H1 (cell line): ENCODE data around the gene ARL10. TPM values are rescaled to one million over a fixed set of nuclear protein-coding genes. Genes with fewer than 3 reads are reported as not detected.

Source experiments
- CTCF ChIA-PET: fragments of 300-600 bp; sonication (Branson Sonifier 250); formaldehyde crosslinking; loops from one replicate; lab custom pipeline; 2021; ENCODE audit not compliant: partially characterized antibody; lab: Charles Lee
- POLR2A ChIA-PET: fragments of 300-600 bp; sonication (Branson Sonifier 250); formaldehyde crosslinking; loops from one replicate; lab custom pipeline; 2021; ENCODE audit warnings: inconsistent platforms; ENCODE audit not compliant: partially characterized antibody; lab: Charles Lee
- DNase-seq, 2 experiments: peaks; one replicate each; pipeline versions ENCODE4 v3.0.0 to v3.0.0-alpha.2; 2010 to 2022; ENCODE audit warnings: low spot score in 2 of 2, low read depth in 1 of 2, mixed read lengths in 1 of 2
- FAIRE-seq: peaks from 2 replicates; lab custom pipeline; 2011; peaks lifted over from hg19 to GRCh38; lab: Jason Lieb, UNC
- H2AFZ ChIP-seq: 2 replicates; pipeline ENCODE4 v1.8.1; 2012; ENCODE audit warnings: low read length, inconsistent platforms
- H2AK5ac ChIP-seq: 2 replicates; pipeline ENCODE4 v1.6.1; 2013; ENCODE audit warnings: low read depth, low read length
- H2BK120ac ChIP-seq: replicated peaks from 2 replicates; pipeline ENCODE3; 2013; ENCODE audit warnings: low read depth, low read length, inconsistent platforms
- H2BK12ac ChIP-seq: 2 replicates; pipeline ENCODE4 v1.6.1; 2013; ENCODE audit warnings: low read depth, low read length
- H2BK15ac ChIP-seq: 2 replicates; pipeline ENCODE4 v1.6.1; 2013; ENCODE audit warnings: low read length
- H2BK20ac ChIP-seq: 2 replicates; pipeline ENCODE4 v1.6.1; 2013; ENCODE audit warnings: low read length
- H2BK5ac ChIP-seq: 2 replicates; pipeline ENCODE4 v1.6.1; 2013; ENCODE audit warnings: low read depth, low read length
- H3K14ac ChIP-seq: 2 replicates; pipeline ENCODE4 v1.6.1; 2013; ENCODE audit warnings: inconsistent platforms; ENCODE audit not compliant: insufficient read length
- H3K18ac ChIP-seq: 2 replicates; pipeline ENCODE4 v1.6.1; 2013; ENCODE audit warnings: low read length; ENCODE audit errors: extremely low read depth
- H3K23ac ChIP-seq: 2 replicates; pipeline ENCODE4 v1.6.1; 2013; ENCODE audit warnings: inconsistent platforms; ENCODE audit not compliant: insufficient read length
- H3K23me2 ChIP-seq: 2 replicates; pipeline ENCODE4 v1.6.1; 2013; ENCODE audit warnings: low read depth, low read length
- H3K27ac ChIP-seq: 2 replicates; pipeline ENCODE4 v1.6.1; 2011; ENCODE audit warnings: low read depth, low read length, inconsistent platforms
- H3K27me3 ChIP-seq, 4 experiments: replicated peaks in 1 of 4; 1 replicate in 1 of 4; 2 replicates in 3 of 4; pipeline versions ENCODE4 v1.6.1 to v1.8.1; 2011 to 2013; ENCODE audit warnings: low read length in 3 of 4, mild to moderate bottlenecking in 3 of 4, inconsistent platforms in 2 of 4, mixed read lengths in 2 of 4, moderate library complexity in 1 of 4; ENCODE audit not compliant: control insufficient read depth in 3 of 4, insufficient read depth in 3 of 4; ENCODE audit errors: extremely low read depth in 1 of 4
- H3K36me3 ChIP-seq, 4 experiments: 2 replicates each; pipeline versions ENCODE4 v1.6.1 to v1.8.1; 2011 to 2013; ENCODE audit warnings: mild to moderate bottlenecking in 4 of 4, low read length in 3 of 4, moderate library complexity in 2 of 4, control low read depth in 1 of 4, inconsistent platforms in 1 of 4; ENCODE audit not compliant: insufficient read depth in 4 of 4, control insufficient read depth in 2 of 4
- H3K4ac ChIP-seq: replicated peaks from 2 replicates; pipeline ENCODE3; 2013; ENCODE audit warnings: low read length, low read depth, mixed read lengths, inconsistent platforms; ENCODE audit not compliant: insufficient read length
- H3K4me1 ChIP-seq, 4 experiments: replicated peaks in 1 of 4; 1 replicate in 1 of 4; 2 replicates in 3 of 4; pipeline versions ENCODE4 v1.6.1 to v1.8.1; 2011 to 2013; ENCODE audit warnings: low read length in 3 of 4, inconsistent platforms in 2 of 4, mixed read lengths in 1 of 4; ENCODE audit not compliant: insufficient read depth in 4 of 4, control insufficient read depth in 3 of 4
- H3K4me2 ChIP-seq, 2 experiments: 2 replicates each; pipeline versions ENCODE4 v1.6.1 to v1.8.1; 2011 to 2013; ENCODE audit warnings: low read depth in 2 of 2, low read length in 2 of 2, control low read depth in 1 of 2, inconsistent platforms in 1 of 2, mild to moderate bottlenecking in 1 of 2; ENCODE audit not compliant: insufficient read depth in 1 of 2
- H3K4me3 ChIP-seq, 4 experiments: fragments of 200-600, 300-600 bp in 1 of 4; sonication (generic), shearing (Covaris generic), sonication (Bioruptor Twin) in 1 of 4; 2 replicates each; pipeline versions ENCODE4 v1.5.1 to v1.8.1; 2011 to 2016; ENCODE audit warnings: low read length in 4 of 4, low read depth in 3 of 4, control low read depth in 2 of 4, inconsistent platforms in 2 of 4, mild to moderate bottlenecking in 2 of 4, mixed read lengths in 1 of 4, moderate library complexity in 1 of 4; ENCODE audit not compliant: insufficient read depth in 2 of 4; ENCODE audit errors: extremely low read depth in 1 of 4
- H3K56ac ChIP-seq: replicated peaks from 2 replicates; pipeline ENCODE3; 2013; ENCODE audit warnings: low read depth, mild to moderate bottlenecking, mixed read lengths, low read length, inconsistent platforms; ENCODE audit not compliant: insufficient read length
- H3K79me1 ChIP-seq: 2 replicates; pipeline ENCODE4 v1.6.1; 2013; ENCODE audit warnings: low read depth, low read length, control low read depth
- H3K79me2 ChIP-seq, 2 experiments: 2 replicates each; pipeline versions ENCODE4 v1.6.1 to v1.8.1; 2012 to 2013; ENCODE audit warnings: low read length in 2 of 2, mild to moderate bottlenecking in 2 of 2, inconsistent platforms in 1 of 2; ENCODE audit not compliant: insufficient read depth in 2 of 2, control insufficient read depth in 1 of 2
- H3K9ac ChIP-seq, 4 experiments: replicated peaks in 1 of 4; 1 replicate in 1 of 4; 2 replicates in 3 of 4; pipeline versions ENCODE4 v1.6.1 to v1.8.1; 2011 to 2013; ENCODE audit warnings: low read depth in 3 of 4, low read length in 3 of 4, control low read depth in 2 of 4, mild to moderate bottlenecking in 2 of 4, moderate library complexity in 2 of 4, inconsistent platforms in 1 of 4; ENCODE audit errors: extremely low read depth in 1 of 4
- H3K9me3 ChIP-seq, 2 experiments: 2 replicates each; pipeline versions ENCODE4 v1.6.1 to v1.8.1; 2012 to 2013; ENCODE audit warnings: mild to moderate bottlenecking in 2 of 2, moderate library complexity in 2 of 2, control low read depth in 1 of 2, inconsistent platforms in 1 of 2, low read depth in 1 of 2, low read length in 1 of 2, mixed read lengths in 1 of 2; ENCODE audit not compliant: insufficient read depth in 2 of 2
- H4K20me1 ChIP-seq, 2 experiments: replicated peaks in 1 of 2; 2 replicates each; pipeline versions ENCODE3 to v1.8.1; 2011 to 2013; ENCODE audit warnings: inconsistent platforms in 2 of 2, low read length in 2 of 2, mild to moderate bottlenecking in 1 of 2; ENCODE audit not compliant: insufficient read depth in 2 of 2, control insufficient read depth in 1 of 2
- H4K5ac ChIP-seq: 2 replicates; pipeline ENCODE4 v1.6.1; 2013; ENCODE audit warnings: low read length, low read depth, mixed read lengths, inconsistent platforms; ENCODE audit not compliant: insufficient read length
- H4K8ac ChIP-seq: 2 replicates; pipeline ENCODE4 v1.8.0; 2013; ENCODE audit warnings: mild to moderate bottlenecking, moderate library complexity, low read length, inconsistent platforms; ENCODE audit not compliant: insufficient read depth; ENCODE audit errors: extremely low read depth
- H4K91ac ChIP-seq: replicated peaks from 2 replicates; pipeline ENCODE3; 2013; ENCODE audit warnings: low read length, mixed read lengths, inconsistent platforms; ENCODE audit not compliant: insufficient read length
- CHD2 ChIP-seq: IDR thresholded peaks from 2 replicates; pipeline ENCODE4 v1.6.1; 2012; ENCODE audit warnings: low read length, improper control_type of control experiment
- FOSL1 ChIP-seq: IDR thresholded peaks from 2 replicates; pipeline ENCODE4 v1.6.1; 2011; ENCODE audit warnings: mild to moderate bottlenecking, low read depth, low read length, moderate library complexity; ENCODE audit not compliant: insufficient read depth
- KDM4A ChIP-seq: IDR thresholded peaks from one replicate; pipeline ENCODE4 v1.7.1; 2012; ENCODE audit warnings: low read depth, mild to moderate bottlenecking, moderate library complexity, low read length, inconsistent platforms; ENCODE audit not compliant: severe bottlenecking
- SUZ12 ChIP-seq: fragments of 200-600 bp; sonication (generic); IDR thresholded peaks from 2 replicates; pipeline ENCODE4 v1.6.1; 2012; ENCODE audit warnings: mild to moderate bottlenecking, inconsistent platforms, low read length, moderate library complexity, mixed read lengths
- TEAD4 ChIP-seq: IDR thresholded peaks from 2 replicates; pipeline ENCODE4 v1.6.1; 2012; ENCODE audit warnings: low read depth, low read length, inconsistent platforms, mixed read lengths
- WGBS, 2 experiments: shearing (Covaris generic) in 1 of 2; methylation state at CpG; one replicate each; pipeline versions ENCODE4 v1.1.6 to v1.1.7; 2013 to 2015; ENCODE audit warnings: low lambda C conversion rate in 2 of 2, mixed read lengths in 2 of 2, inconsistent platforms in 1 of 2, low coverage in 1 of 2, missing lambda C conversion rate in 1 of 2; ENCODE audit not compliant: insufficient replicate concordance in 2 of 2, insufficient coverage in 1 of 2, insufficient read length in 1 of 2; ENCODE audit errors: extremely low coverage in 1 of 2, missing lambda C conversion rate in 1 of 2; 5-methylcytosine and 5-hydroxymethylcytosine counted together
- polyA plus RNA-seq, 7 experiments: library from polyadenylated mRNA; depleted of rRNA in 3 of 7; stranded (reverse) in 5 of 7; unstranded in 2 of 7; fragments of >200 nt in 5 of 7; fragments of 200-250 nt in 2 of 7; gene quantifications; 1 replicate in 5 of 7; 2 replicates in 1 of 7; 4 replicates in 1 of 7; pipeline versions ENCODE4 v1.2.1 to v1.2.3, GENCODE V29; 2011 to 2013; ENCODE audit warnings: missing spikeins in 2 of 7, mixed read lengths in 2 of 7
- total RNA-seq: library from RNA; stranded (reverse); fragmentation: NEBNext Ultra II Directional; extraction: Animal tissue kit (Norgen Biotek cat#: 25700); gene quantifications from 2 replicates; pipeline ENCODE4 v1.2.1, GENCODE V29; 2021

ARL10 gene
- total and polyA plus RNA-seq, 2 of the 8 experiments (the other 6 are each of a cell fraction or from before 2014, with no cell fraction given): 3.1 to 7.4 TPM

DNA sequence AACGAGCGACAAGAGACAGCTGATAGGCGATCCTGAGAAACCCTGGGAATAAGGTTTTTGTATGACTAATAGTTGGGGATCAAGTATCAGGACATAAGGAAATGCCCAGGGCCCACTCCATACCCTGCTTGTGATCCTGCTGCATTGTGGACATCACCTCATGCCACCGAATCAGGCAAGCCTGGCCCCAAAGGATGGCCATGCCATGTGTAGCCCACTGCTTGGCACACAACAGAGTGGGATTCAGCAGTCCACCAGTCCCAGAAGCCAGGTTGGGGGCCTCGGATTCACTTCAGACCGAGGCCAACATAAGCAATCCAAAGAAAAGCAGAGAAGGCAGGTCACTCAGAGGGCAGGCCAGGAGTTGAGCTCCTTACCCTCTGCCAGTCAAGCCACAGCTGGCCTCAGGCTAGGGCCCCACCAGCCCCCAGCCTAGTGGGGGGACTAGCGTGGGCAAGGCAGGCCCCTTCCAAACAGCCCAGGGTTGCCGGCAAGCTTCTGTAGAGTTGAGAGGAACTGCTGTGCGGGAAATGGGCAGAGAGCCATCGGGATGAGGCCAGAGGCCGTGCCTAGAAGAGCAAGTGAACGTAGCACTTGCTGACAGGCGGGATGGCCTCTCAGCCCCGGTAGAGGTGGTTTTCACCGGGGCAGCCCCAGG, 18.1 kb downstream of the ARL10 start:
- no peak overlapping the region for H3K4ac ChIP-seq
- H2BK20ac ChIP-seq: no peak overlapping the region
- no peak overlapping the region for H3K18ac ChIP-seq
- no peak overlapping the region for H2BK12ac ChIP-seq
- no peak overlapping the region for H4K5ac ChIP-seq
- H3K9me3 ChIP-seq: no peaks in the 10 kb centered on the region
- ChIA-PET CTCF (interaction anchor here (0.8 to 1.7 kb wide), 2 partner anchors 21 to 28 kb away, joined by 3 to 4 read pairs; no protein-coding TSS in a partner anchor), POLR2A (interaction anchor here (0.6 to 9.4 kb wide), 5 partner anchors 11 to 174 kb away, joined by 3 to 93 read pairs (median 3); no protein-coding TSS in a partner anchor)
- no peak overlapping the region for H3K27ac ChIP-seq
- FAIRE-seq (no peak), DNase-seq (no peak)
- H2AK5ac ChIP-seq: no peak overlapping the region
- peaks cover 0 to 5% (median 1%) of the 10 kb centered on the region in 4 experiments; a peak in 2 of 7 replicates for H3K4me1 ChIP-seq
- H4K8ac ChIP-seq: no peak overlapping the region
- H3K4me3 ChIP-seq: no peak overlapping the region
- no peak overlapping the region for H2BK5ac ChIP-seq
- H3K79me2 ChIP-seq: peaks cover 0 to 29% of the 10 kb centered on the region in 2 experiments
- H3K23ac ChIP-seq: no peak overlapping the region
- no peak overlapping the region for H4K91ac ChIP-seq
- H3K4me2 ChIP-seq: no peak overlapping the region
- no peak overlapping the region for H2AFZ ChIP-seq
- no peak overlapping the region for H3K9ac ChIP-seq
- no peak for TF ChIP-seq TEAD4
- TF ChIP-seq KDM4A: no peak
- no peak for TF ChIP-seq SUZ12
- no peak for TF ChIP-seq FOSL1
- no peak for TF ChIP-seq CHD2
- no peak overlapping the region for H3K56ac ChIP-seq
- H3K27me3 ChIP-seq: no peaks in the 10 kb centered on the region
- WGBS, 2 experiments: 92% methylated on average over 15 of the region's 15 CpGs; no CpG with 5 or more reads in 1 of the 2 experiments
- peaks cover 6 to 8% of the 10 kb centered on the region in 2 experiments for H4K20me1 ChIP-seq
- peaks cover 26 to 52% (median 35%) of the 10 kb centered on the region in 4 experiments for H3K36me3 ChIP-seq
- H2BK15ac ChIP-seq: no peak overlapping the region
- no peak overlapping the region for H3K14ac ChIP-seq
- H3K23me2 ChIP-seq: peaks cover 7% of the 10 kb centered on the region; the same call in 1 of the 2 replicates
- peaks cover 7% of the 10 kb centered on the region; the same call in 1 of the 2 replicates for H3K79me1 ChIP-seq
- no peak overlapping the region for H2BK120ac ChIP-seq
